Erythroblast (primary cell): ENCODE measurements around the gene TPSB2.

Experiments used
- GATA1 ChIP-seq: IDR thresholded peaks from 2 replicates; pipeline ENCODE4 v1.6.1; 2011; ENCODE audit warnings: low read depth, mild to moderate bottlenecking, control low read depth, low read length, moderate library complexity
- POLR2A ChIP-seq: IDR thresholded peaks from 2 replicates; pipeline ENCODE4 v1.6.1; 2011; ENCODE audit warnings: mild to moderate bottlenecking, low read length

- TF ChIP-seq POLR2A (no peak), GATA1 (no peak)
Measured at GRCh38 chr16:1204933-1205332, 25.1 kb downstream of the TPSB2 start.
